Measurements from ENCODE around the gene FAXDC2. TPM values are rescaled to one million over a fixed set of nuclear protein-coding genes. Genes with fewer than 3 reads are reported as not detected.

The FAXDC2 gene
- total RNA-seq, 2 donors from 2014 or later, result 2.3 to 6.2 TPM

DNA sequence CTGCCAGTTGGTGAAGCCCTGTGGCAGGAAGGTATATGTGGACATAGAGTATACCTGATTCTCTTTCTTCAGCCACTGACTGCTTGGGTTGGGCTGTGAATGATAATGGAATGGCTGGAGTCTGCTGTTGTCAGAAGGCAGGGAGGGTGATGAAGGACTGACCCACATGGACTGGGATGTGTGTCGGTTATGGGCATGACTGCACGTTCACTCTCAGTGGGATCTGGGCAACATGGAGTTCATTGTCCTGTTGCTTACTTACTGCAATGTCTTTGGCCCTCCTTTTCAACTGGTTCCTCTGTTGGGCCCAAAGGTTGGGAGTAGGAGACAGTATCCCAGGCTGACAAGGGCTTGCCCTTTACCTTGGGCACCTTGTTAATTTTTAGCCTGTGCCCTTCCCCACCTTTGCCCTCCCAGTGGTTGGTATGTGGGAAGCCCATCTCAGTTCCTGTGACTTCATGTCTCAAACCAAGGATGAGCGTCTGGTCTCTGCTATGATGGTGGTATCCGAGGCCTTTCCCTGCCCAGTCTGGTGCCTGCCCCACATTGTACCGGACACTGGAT is 34.6 kb downstream of the FAXDC2 start:
- H3K4me1 ChIP-seq (ENCODE audit: control insufficient read depth, insufficient read depth, low read length), result peaks cover 19% of the 10 kb centered on the region
- Mint-ChIP-seq H3K27me3 (ENCODE audit: insufficient read depth) (no peaks in the 10 kb centered on the region), H3K9me3 (no peaks in the 10 kb centered on the region), H3K4me1 (peaks cover 37% of the 10 kb centered on the region), H3K36me3 (ENCODE audit: low read depth) (peaks cover 71% of the 10 kb centered on the region), H3K27ac (peak overlapping the region; percentile 53), H3K4me3 (no peak overlapping the region)
- no peak overlapping the region for H3K4me3 ChIP-seq (ENCODE audit: low read length)
- H3K9ac ChIP-seq (ENCODE audit: extremely low read depth, low read length, poor library complexity, severe bottlenecking), result no peak overlapping the region
- peaks cover 78% of the 10 kb centered on the region for H3K36me3 ChIP-seq (ENCODE audit: control insufficient read depth, insufficient read depth, low read length)
- no peaks in the 10 kb centered on the region for H3K9me3 ChIP-seq (ENCODE audit: control insufficient read depth, low read length)
- no peak overlapping the region for H3K27ac ChIP-seq (ENCODE audit: low read depth, low read length)
- TF ChIP-seq, protein P1, sequence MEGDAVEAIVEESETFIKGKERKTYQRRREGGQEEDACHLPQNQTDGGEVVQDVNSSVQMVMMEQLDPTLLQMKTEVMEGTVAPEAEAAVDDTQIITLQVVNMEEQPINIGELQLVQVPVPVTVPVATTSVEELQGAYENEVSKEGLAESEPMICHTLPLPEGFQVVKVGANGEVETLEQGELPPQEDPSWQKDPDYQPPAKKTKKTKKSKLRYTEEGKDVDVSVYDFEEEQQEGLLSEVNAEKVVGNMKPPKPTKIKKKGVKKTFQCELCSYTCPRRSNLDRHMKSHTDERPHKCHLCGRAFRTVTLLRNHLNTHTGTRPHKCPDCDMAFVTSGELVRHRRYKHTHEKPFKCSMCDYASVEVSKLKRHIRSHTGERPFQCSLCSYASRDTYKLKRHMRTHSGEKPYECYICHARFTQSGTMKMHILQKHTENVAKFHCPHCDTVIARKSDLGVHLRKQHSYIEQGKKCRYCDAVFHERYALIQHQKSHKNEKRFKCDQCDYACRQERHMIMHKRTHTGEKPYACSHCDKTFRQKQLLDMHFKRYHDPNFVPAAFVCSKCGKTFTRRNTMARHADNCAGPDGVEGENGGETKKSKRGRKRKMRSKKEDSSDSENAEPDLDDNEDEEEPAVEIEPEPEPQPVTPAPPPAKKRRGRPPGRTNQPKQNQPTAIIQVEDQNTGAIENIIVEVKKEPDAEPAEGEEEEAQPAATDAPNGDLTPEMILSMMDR (conservative IDR thresholded peaks at IDR 0.05), result no peak
- 94 to 100% methylated on average over 3 to 5 of the region's 5 CpGs for WGBS, 2 experiments (ENCODE audit: insufficient coverage in 1 of 2, insufficient read length in 1 of 2)
- no peaks in the 10 kb centered on the region for H3K27me3 ChIP-seq (ENCODE audit: control insufficient read depth, insufficient read depth, low read length, poor library complexity, severe bottlenecking)
- no peak for DNase-seq

DNA sequence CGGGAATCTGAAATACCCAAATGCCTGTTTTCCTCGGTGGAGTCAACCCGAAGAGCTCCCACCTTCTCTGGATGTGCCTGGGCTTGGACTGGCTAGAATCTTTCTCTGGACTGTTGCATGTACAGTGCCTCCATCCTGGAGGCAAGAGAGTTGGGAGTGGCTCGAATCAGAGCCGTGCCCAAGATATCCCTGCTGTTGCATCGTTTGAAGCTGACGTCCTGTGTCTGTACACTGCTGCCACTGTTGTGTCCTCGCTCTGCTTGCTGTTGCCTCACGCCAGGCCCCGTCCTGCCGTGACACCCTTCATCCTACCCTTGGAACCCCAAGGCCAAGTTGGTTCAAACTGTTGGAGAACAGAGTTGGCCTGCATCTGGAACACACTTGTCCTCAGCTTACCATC is 35.4 kb downstream of the FAXDC2 start:
- Mint-ChIP-seq H3K4me1 (peaks cover 37% of the 10 kb centered on the region), H3K36me3 (ENCODE audit: low read depth) (peaks cover 74% of the 10 kb centered on the region), H3K9me3 (no peaks in the 10 kb centered on the region), H3K27me3 (ENCODE audit: insufficient read depth) (no peaks in the 10 kb centered on the region), H3K27ac (no peak overlapping the region), H3K4me3 (no peak overlapping the region)
- 89 to 95% methylated on average over 7 to 11 of the region's 11 CpGs for whole genome bisulfite sequencing, 2 experiments (ENCODE audit: insufficient coverage in 1 of 2, insufficient read length in 1 of 2)
- peaks cover 76% of the 10 kb centered on the region for H3K36me3 ChIP-seq (ENCODE audit: control insufficient read depth, insufficient read depth, low read length)
- peaks cover 19% of the 10 kb centered on the region for H3K4me1 ChIP-seq (ENCODE audit: control insufficient read depth, insufficient read depth, low read length)
- no peak for DNase-seq
- no peak overlapping the region for H3K9ac ChIP-seq (ENCODE audit: extremely low read depth, low read length, poor library complexity, severe bottlenecking)
- no peaks in the 10 kb centered on the region for H3K9me3 ChIP-seq (ENCODE audit: control insufficient read depth, low read length)
- no peak overlapping the region for H3K27ac ChIP-seq (ENCODE audit: low read depth, low read length)
- no peak overlapping the region for H3K4me3 ChIP-seq (ENCODE audit: low read length)
- no peaks in the 10 kb centered on the region for H3K27me3 ChIP-seq (ENCODE audit: control insufficient read depth, insufficient read depth, low read length, poor library complexity, severe bottlenecking)
- TF ChIP-seq, protein P1 (conservative IDR thresholded peaks at IDR 0.05), result no peak

DNA sequence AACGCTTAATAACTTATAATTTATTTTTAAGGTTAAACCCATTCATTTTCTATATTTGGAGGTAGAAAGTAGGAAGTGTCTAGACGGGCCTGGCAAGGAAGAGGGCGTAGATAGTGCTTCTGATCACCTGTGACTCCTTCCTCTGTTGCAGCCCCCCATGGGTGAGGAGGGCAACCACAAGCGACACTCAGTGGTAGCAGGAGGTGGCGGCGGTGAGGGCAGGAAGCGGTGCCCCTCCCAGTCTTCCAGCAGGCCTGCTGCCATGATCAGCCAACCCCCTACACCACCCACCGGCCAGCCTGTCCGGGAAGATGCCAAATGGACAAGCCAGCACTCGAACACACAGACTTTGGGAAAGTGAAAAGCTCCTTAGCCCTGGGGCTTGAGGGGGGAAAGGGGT is 36.7 kb downstream of the FAXDC2 start:
- peaks cover 78% of the 10 kb centered on the region for H3K36me3 Mint-ChIP-seq (ENCODE audit: low read depth)
- H3K4me1 Mint-ChIP-seq, result peaks cover 28% of the 10 kb centered on the region
- Histone ChIP-seq H3K36me3 (ENCODE audit: control insufficient read depth, insufficient read depth, low read length) (peaks cover 83% of the 10 kb centered on the region), H3K27me3 (ENCODE audit: control insufficient read depth, insufficient read depth, low read length, poor library complexity, severe bottlenecking) (no peaks in the 10 kb centered on the region), H3K27ac (ENCODE audit: low read depth, low read length) (no peak overlapping the region), H3K9me3 (ENCODE audit: control insufficient read depth, low read length) (no peaks in the 10 kb centered on the region), H3K4me1 (ENCODE audit: control insufficient read depth, insufficient read depth, low read length) (peaks cover 13% of the 10 kb centered on the region), H3K9ac (ENCODE audit: extremely low read depth, low read length, poor library complexity, severe bottlenecking) (no peak overlapping the region), H3K4me3 (ENCODE audit: low read length) (no peak overlapping the region)
- no peak overlapping the region for H3K27ac Mint-ChIP-seq
- no peaks in the 10 kb centered on the region for H3K9me3 Mint-ChIP-seq
- TF ChIP-seq, protein P1 (conservative IDR thresholded peaks at IDR 0.05), result no peak
- no peak for DNase-seq
- H3K27me3 Mint-ChIP-seq (ENCODE audit: insufficient read depth), result no peaks in the 10 kb centered on the region
- WGBS, 2 experiments (ENCODE audit: insufficient coverage in 1 of 2, insufficient read length in 1 of 2), result 96 to 100% methylated on average over 3 to 10 of the region's 10 CpGs
- no peak overlapping the region for H3K4me3 Mint-ChIP-seq

All from endodermal cell (in vitro differentiated cells).